HEK293 (cell line): ENCODE results near the gene PIGL.

ENCODE experiments used
- CTCF ChIA-PET: fragments of 350-600 bp; formaldehyde crosslinking; extraction: SDS; loops from one replicate; lab custom pipeline; 2021; ENCODE audit warnings: antibody characterized with exemption; lab: Yijun Ruan, JAX
- POLR2A ChIA-PET: fragments of 300-600 bp; formaldehyde crosslinking; extraction: SDS; loops from one replicate; lab custom pipeline; 2020; ENCODE audit warnings: antibody characterized with exemption, inconsistent platforms; lab: Yijun Ruan, JAX
- H3K27ac ChIP-seq: fragments of 200-500 bp; sonication (Bioruptor generic); 2 replicates; pipeline ENCODE4 v1.5.1; 2014; ENCODE audit warnings: low read depth, low read length, control low read depth, inconsistent platforms; ENCODE audit errors: extremely low read depth
- H3K36me3 ChIP-seq, 2 experiments: fragments of 200-500 bp in 1 of 2; sonication (Bioruptor generic) in 1 of 2; 1 replicate in 1 of 2; 2 replicates in 1 of 2; pipeline ENCODE4 v1.5.1; 2014 to 2017; ENCODE audit warnings: inconsistent platforms in 2 of 2, low read length in 2 of 2; ENCODE audit not compliant: control insufficient read depth in 2 of 2, insufficient read depth in 1 of 2
- H3K4me1 ChIP-seq: fragments of 200-500 bp; sonication (Bioruptor generic); 2 replicates; pipeline ENCODE4 v1.5.1; 2014; ENCODE audit warnings: mild to moderate bottlenecking, low read length, inconsistent platforms; ENCODE audit not compliant: control insufficient read depth, insufficient read depth
- H3K4me3 ChIP-seq: 2 replicates; pipeline ENCODE4 v1.5.1; 2011; ENCODE audit warnings: low read depth, mild to moderate bottlenecking, control low read depth, low read length, moderate library complexity
- H3K9me3 ChIP-seq: fragments of 200-500 bp; sonication (Bioruptor generic); 2 replicates; pipeline ENCODE4 v1.5.1; 2014; ENCODE audit warnings: low read depth, low read length, inconsistent platforms; ENCODE audit not compliant: control insufficient read depth, insufficient read depth
- EGR2 ChIP-seq: fragments of 450-650 bp; formaldehyde crosslinking; IDR thresholded peaks from 2 replicates; pipeline ENCODE4 v1.5.1; 2016; ENCODE audit warnings: low read depth, missing biosample characterization, missing genetic modification characterization
- FEZF1 ChIP-seq: fragments of 450-650 bp; formaldehyde crosslinking; IDR thresholded peaks from 2 replicates; pipeline ENCODE4 v1.5.1; 2016; ENCODE audit warnings: missing biosample characterization, missing genetic modification characterization
- OVOL3 ChIP-seq: fragments of 450-650 bp; formaldehyde crosslinking; IDR thresholded peaks from 2 replicates; pipeline ENCODE4 v1.5.1; 2016; ENCODE audit warnings: missing biosample characterization, missing genetic modification characterization
- PRDM1 ChIP-seq: fragments of 450-650 bp; formaldehyde crosslinking; IDR thresholded peaks from 2 replicates; pipeline ENCODE4; 2016; ENCODE audit warnings: missing biosample characterization, missing genetic modification characterization
- SCRT1 ChIP-seq: fragments of 450-650 bp; formaldehyde crosslinking; IDR thresholded peaks from 2 replicates; pipeline ENCODE4 v1.5.1; 2016; ENCODE audit warnings: missing biosample characterization, missing genetic modification characterization, borderline replicate concordance
- SCRT2 ChIP-seq: fragments of 450-650 bp; formaldehyde crosslinking; IDR thresholded peaks from 2 replicates; pipeline ENCODE4 v1.5.1; 2016; ENCODE audit warnings: missing biosample characterization, missing genetic modification characterization
- SP2 ChIP-seq: fragments of 450-650 bp; formaldehyde crosslinking; IDR thresholded peaks from 2 replicates; pipeline ENCODE4 v1.5.1; 2016; ENCODE audit warnings: missing biosample characterization, missing genetic modification characterization
- TRIM28 ChIP-seq: IDR thresholded peaks from 2 replicates; pipeline ENCODE4 v1.6.1; 2011; ENCODE audit warnings: low read length, control low read depth, borderline replicate concordance
- WT1 ChIP-seq: fragments of 450-650 bp; formaldehyde crosslinking; IDR thresholded peaks from 2 replicates; pipeline ENCODE4 v1.5.1; 2016; ENCODE audit warnings: missing biosample characterization, missing genetic modification characterization
- ZBTB17 ChIP-seq: fragments of 450-650 bp; formaldehyde crosslinking; IDR thresholded peaks from 2 replicates; pipeline ENCODE4 v1.5.1; 2016; ENCODE audit warnings: missing biosample characterization, missing genetic modification characterization
- ZBTB49 ChIP-seq: fragments of 450-650 bp; formaldehyde crosslinking; IDR thresholded peaks from 2 replicates; pipeline ENCODE4 v1.5.1; 2016; ENCODE audit warnings: missing biosample characterization, missing genetic modification characterization, low read depth
- ZBTB8A ChIP-seq: fragments of 450-650 bp; formaldehyde crosslinking; IDR thresholded peaks from 2 replicates; pipeline ENCODE4 v1.5.1; 2016; ENCODE audit warnings: missing biosample characterization, missing genetic modification characterization
- ZFHX2 ChIP-seq: fragments of 450-650 bp; formaldehyde crosslinking; conservative IDR thresholded peaks from 2 replicates; pipeline ENCODE4 v1.5.1; 2016; ENCODE audit warnings: missing biosample characterization, missing genetic modification characterization
- ZIC2 ChIP-seq: fragments of 450-650 bp; formaldehyde crosslinking; IDR thresholded peaks from 2 replicates; pipeline ENCODE4 v1.5.1; 2016; ENCODE audit warnings: missing biosample characterization, missing genetic modification characterization
- ZNF157 ChIP-seq: fragments of 450-650 bp; formaldehyde crosslinking; IDR thresholded peaks from 2 replicates; pipeline ENCODE4 v1.5.1; 2016; ENCODE audit warnings: missing biosample characterization, missing genetic modification characterization
- ZNF211 ChIP-seq: fragments of 450-650 bp; formaldehyde crosslinking; IDR thresholded peaks from 2 replicates; pipeline ENCODE4 v1.5.1; 2016; ENCODE audit warnings: low read depth, missing biosample characterization, missing genetic modification characterization
- ZNF266 ChIP-seq: fragments of 450-650 bp; formaldehyde crosslinking; IDR thresholded peaks from 2 replicates; pipeline ENCODE4 v1.5.1; 2016; ENCODE audit warnings: missing biosample characterization, missing genetic modification characterization, low read depth
- ZNF366 ChIP-seq: fragments of 450-650 bp; formaldehyde crosslinking; conservative IDR thresholded peaks from 2 replicates; pipeline ENCODE4 v1.5.1; 2016; ENCODE audit warnings: missing biosample characterization, missing genetic modification characterization
- ZNF394 ChIP-seq: fragments of 450-650 bp; formaldehyde crosslinking; IDR thresholded peaks from 2 replicates; pipeline ENCODE4 v1.5.1; 2016; ENCODE audit warnings: missing biosample characterization, missing genetic modification characterization, mild to moderate bottlenecking, moderate library complexity, borderline replicate concordance
- ZNF426 ChIP-seq: fragments of 450-650 bp; formaldehyde crosslinking; IDR thresholded peaks from 2 replicates; pipeline ENCODE4 v1.5.1; 2017; ENCODE audit warnings: missing biosample characterization, missing genetic modification characterization, mild to moderate bottlenecking, inconsistent platforms, moderate library complexity
- ZNF560 ChIP-seq: fragments of 450-650 bp; formaldehyde crosslinking; IDR thresholded peaks from 2 replicates; pipeline ENCODE4 v1.5.1; 2017; ENCODE audit warnings: missing biosample characterization, missing genetic modification characterization, borderline replicate concordance
- ZNF600 ChIP-seq: fragments of 450-650 bp; formaldehyde crosslinking; IDR thresholded peaks from 2 replicates; pipeline ENCODE4 v1.5.1; 2016; ENCODE audit warnings: missing biosample characterization, missing genetic modification characterization
- ZNF701 ChIP-seq: fragments of 450-650 bp; formaldehyde crosslinking; IDR thresholded peaks from 2 replicates; pipeline ENCODE4 v1.5.1; 2016; ENCODE audit warnings: missing biosample characterization, missing genetic modification characterization
- ZNF843 ChIP-seq: fragments of 450-650 bp; formaldehyde crosslinking; IDR thresholded peaks from 2 replicates; pipeline ENCODE4 v1.5.1; 2016; ENCODE audit warnings: missing biosample characterization, missing genetic modification characterization
- ZSCAN16 ChIP-seq: fragments of 450-650 bp; formaldehyde crosslinking; IDR thresholded peaks from 2 replicates; pipeline ENCODE4 v1.5.1; 2016; ENCODE audit warnings: missing biosample characterization, missing genetic modification characterization
- TF ChIP-seq, protein P1 (sequence below): fragments of 450-650 bp; formaldehyde crosslinking; IDR thresholded peaks from 2 replicates; pipeline ENCODE4 v1.5.1; 2017; ENCODE audit warnings: missing biosample characterization, missing genetic modification characterization
- TF ChIP-seq, protein P2 (sequence below): fragments of 450-650 bp; formaldehyde crosslinking; IDR thresholded peaks from 2 replicates; pipeline ENCODE4 v1.5.1; 2016; ENCODE audit warnings: missing biosample characterization, missing genetic modification characterization
- TF ChIP-seq, protein P3 (sequence below): fragments of 450-650 bp; formaldehyde crosslinking; IDR thresholded peaks from 2 replicates; pipeline ENCODE4 v1.5.1; 2017; ENCODE audit warnings: missing biosample characterization, missing genetic modification characterization

The PIGL gene

GRCh38 chr17:16313139-16314090, 96.4 kb downstream of the PIGL start:
- Histone ChIP-seq H3K4me3 (no peak overlapping the region), H3K9me3 (no peaks in the 10 kb centered on the region), H3K36me3 (peaks cover 0 to 30% of the 10 kb centered on the region in 2 experiments; a peak in 2 of 3 replicates), H3K27ac (0 out of 2 replicates have a peak overlapping the region, but pooled peaks have one; percentile 0), H3K4me1 (peaks cover 8% of the 10 kb centered on the region)
- CTCF ChIA-PET: interaction anchor here (0.6 to 0.9 kb wide), 3 partner anchors 9 to 1134 kb away, joined by 3 to 4 read pairs (median 3); no protein-coding TSS in a partner anchor
- POLR2A ChIA-PET: interaction anchor here (0.5 to 0.6 kb wide), 2 partner anchors 10 to 39 kb away, joined by 3 to 4 read pairs; no protein-coding TSS in a partner anchor
- TF ChIP-seq SCRT2 (tag by site-specific recombination) (peak; percentile 80), ZNF157 (tag by site-specific recombination) (no peak), ZNF701 (tag by site-specific recombination) (no peak), ZNF600 (tag by site-specific recombination) (no peak), ZNF843 (tag by site-specific recombination) (no peak), ZBTB8A (tag by site-specific recombination) (peak; percentile 65), EGR2 (peak; percentile 53), ZNF266 (tag by site-specific recombination) (no peak), ZNF394 (tag by site-specific recombination) (no peak), ZBTB17 (tag by site-specific recombination) (peak; percentile 46; the same call in 1 of the 2 replicates), OVOL3 (tag by site-specific recombination) (no peak), ZNF211 (no peak), ZFHX2 (tag by site-specific recombination) (peak; percentile 46), ZBTB49 (tag by site-specific recombination) (no peak), ZNF366 (tag by site-specific recombination) (no peak), ZNF426 (tag by site-specific recombination) (no peak), ZSCAN16 (tag by site-specific recombination) (0 out of 2 replicates have a peak, but pooled peaks have one; percentile 46), WT1 (tag by site-specific recombination) (peak; percentile 57; the same call in 1 of the 2 replicates), TRIM28 (peak; percentile 56; the same call in 1 of the 2 replicates), PRDM1 (tag by site-specific recombination) (peak; percentile 79; the same call in 1 of the 2 replicates), SP2 (tag by site-specific recombination) (no peak), ZIC2 (peak; percentile 65), FEZF1 (peak; percentile 71), ZNF560 (tag by site-specific recombination) (no peak), SCRT1 (tag by site-specific recombination) (0 out of 2 replicates have a peak, but pooled peaks have one; percentile 20)
- TF ChIP-seq, protein P1, sequence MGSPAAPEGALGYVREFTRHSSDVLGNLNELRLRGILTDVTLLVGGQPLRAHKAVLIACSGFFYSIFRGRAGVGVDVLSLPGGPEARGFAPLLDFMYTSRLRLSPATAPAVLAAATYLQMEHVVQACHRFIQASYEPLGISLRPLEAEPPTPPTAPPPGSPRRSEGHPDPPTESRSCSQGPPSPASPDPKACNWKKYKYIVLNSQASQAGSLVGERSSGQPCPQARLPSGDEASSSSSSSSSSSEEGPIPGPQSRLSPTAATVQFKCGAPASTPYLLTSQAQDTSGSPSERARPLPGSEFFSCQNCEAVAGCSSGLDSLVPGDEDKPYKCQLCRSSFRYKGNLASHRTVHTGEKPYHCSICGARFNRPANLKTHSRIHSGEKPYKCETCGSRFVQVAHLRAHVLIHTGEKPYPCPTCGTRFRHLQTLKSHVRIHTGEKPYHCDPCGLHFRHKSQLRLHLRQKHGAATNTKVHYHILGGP (tag by site-specific recombination): no peak
- TF ChIP-seq, protein P2, sequence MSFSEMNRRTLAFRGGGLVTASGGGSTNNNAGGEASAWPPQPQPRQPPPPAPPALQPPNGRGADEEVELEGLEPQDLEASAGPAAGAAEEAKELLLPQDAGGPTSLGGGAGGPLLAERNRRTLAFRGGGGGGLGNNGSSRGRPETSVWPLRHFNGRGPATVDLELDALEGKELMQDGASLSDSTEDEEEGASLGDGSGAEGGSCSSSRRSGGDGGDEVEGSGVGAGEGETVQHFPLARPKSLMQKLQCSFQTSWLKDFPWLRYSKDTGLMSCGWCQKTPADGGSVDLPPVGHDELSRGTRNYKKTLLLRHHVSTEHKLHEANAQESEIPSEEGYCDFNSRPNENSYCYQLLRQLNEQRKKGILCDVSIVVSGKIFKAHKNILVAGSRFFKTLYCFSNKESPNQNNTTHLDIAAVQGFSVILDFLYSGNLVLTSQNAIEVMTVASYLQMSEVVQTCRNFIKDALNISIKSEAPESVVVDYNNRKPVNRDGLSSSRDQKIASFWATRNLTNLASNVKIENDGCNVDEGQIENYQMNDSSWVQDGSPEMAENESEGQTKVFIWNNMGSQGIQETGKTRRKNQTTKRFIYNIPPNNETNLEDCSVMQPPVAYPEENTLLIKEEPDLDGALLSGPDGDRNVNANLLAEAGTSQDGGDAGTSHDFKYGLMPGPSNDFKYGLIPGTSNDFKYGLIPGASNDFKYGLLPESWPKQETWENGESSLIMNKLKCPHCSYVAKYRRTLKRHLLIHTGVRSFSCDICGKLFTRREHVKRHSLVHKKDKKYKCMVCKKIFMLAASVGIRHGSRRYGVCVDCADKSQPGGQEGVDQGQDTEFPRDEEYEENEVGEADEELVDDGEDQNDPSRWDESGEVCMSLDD (tag by site-specific recombination): no peak
- TF ChIP-seq, protein P3, sequence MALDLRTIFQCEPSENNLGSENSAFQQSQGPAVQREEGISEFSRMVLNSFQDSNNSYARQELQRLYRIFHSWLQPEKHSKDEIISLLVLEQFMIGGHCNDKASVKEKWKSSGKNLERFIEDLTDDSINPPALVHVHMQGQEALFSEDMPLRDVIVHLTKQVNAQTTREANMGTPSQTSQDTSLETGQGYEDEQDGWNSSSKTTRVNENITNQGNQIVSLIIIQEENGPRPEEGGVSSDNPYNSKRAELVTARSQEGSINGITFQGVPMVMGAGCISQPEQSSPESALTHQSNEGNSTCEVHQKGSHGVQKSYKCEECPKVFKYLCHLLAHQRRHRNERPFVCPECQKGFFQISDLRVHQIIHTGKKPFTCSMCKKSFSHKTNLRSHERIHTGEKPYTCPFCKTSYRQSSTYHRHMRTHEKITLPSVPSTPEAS (tag by site-specific recombination): no peak
